ENCODE data around the gene SLC38A11.

DNA sequence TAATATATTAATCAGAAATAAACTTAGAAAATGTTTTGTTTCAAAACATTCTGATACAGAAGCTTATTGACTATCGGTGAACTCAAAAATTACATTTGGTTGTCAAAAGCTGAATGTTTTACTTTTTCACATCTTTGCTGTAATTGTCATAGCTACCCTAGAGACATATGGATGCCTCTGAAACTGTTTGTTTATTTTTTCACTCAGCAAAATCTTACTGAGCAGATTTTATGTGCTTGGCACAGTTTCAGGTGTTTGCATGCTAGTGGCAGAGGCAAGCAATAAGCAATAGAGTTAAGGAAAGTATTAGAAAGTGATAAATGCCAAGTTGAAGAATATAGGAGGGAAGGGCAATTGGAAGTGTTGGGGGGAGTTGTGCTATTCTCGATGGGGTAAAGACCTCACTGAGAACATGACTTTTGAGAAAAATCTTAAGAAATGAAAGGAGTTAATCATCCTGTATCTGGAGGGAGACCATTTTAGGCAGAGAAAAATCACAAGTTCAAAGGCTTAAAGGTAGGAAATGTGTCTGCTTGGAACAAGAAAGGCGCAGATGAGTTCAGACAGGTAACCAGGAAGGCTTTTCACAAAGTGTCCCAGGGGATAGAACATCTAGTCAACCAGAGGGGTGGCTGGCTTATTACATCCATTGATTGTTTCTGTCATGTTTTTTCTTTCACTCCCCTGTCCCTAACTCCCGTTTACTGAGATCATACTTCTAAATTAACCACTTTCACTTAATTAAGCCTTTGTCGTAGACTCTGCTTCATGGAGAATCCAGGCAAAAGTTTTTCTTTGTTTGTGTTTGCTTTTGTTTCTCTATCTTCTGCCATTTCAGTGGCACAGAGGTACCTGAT lies 86.5 kb downstream of the SLC38A11 start:
- no peak for TF ChIP-seq SIN3A (IDR thresholded peaks at IDR 0.05; ENCODE audit: borderline replicate concordance, insufficient read depth, low read depth, low read length)
- TF ChIP-seq, protein P1, sequence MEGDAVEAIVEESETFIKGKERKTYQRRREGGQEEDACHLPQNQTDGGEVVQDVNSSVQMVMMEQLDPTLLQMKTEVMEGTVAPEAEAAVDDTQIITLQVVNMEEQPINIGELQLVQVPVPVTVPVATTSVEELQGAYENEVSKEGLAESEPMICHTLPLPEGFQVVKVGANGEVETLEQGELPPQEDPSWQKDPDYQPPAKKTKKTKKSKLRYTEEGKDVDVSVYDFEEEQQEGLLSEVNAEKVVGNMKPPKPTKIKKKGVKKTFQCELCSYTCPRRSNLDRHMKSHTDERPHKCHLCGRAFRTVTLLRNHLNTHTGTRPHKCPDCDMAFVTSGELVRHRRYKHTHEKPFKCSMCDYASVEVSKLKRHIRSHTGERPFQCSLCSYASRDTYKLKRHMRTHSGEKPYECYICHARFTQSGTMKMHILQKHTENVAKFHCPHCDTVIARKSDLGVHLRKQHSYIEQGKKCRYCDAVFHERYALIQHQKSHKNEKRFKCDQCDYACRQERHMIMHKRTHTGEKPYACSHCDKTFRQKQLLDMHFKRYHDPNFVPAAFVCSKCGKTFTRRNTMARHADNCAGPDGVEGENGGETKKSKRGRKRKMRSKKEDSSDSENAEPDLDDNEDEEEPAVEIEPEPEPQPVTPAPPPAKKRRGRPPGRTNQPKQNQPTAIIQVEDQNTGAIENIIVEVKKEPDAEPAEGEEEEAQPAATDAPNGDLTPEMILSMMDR (IDR thresholded peaks at IDR 0.05) = no peak
